Activated naive CD4-positive, alpha-beta T cell (primary cell): ENCODE results near the gene MTSS2.

ENCODE experiments used
- DNase-seq, 4 experiments: peaks; one replicate each; lab custom pipeline; 2025; lab: John Stamatoyannopoulos, UW

MTSS2 gene

DNA sequence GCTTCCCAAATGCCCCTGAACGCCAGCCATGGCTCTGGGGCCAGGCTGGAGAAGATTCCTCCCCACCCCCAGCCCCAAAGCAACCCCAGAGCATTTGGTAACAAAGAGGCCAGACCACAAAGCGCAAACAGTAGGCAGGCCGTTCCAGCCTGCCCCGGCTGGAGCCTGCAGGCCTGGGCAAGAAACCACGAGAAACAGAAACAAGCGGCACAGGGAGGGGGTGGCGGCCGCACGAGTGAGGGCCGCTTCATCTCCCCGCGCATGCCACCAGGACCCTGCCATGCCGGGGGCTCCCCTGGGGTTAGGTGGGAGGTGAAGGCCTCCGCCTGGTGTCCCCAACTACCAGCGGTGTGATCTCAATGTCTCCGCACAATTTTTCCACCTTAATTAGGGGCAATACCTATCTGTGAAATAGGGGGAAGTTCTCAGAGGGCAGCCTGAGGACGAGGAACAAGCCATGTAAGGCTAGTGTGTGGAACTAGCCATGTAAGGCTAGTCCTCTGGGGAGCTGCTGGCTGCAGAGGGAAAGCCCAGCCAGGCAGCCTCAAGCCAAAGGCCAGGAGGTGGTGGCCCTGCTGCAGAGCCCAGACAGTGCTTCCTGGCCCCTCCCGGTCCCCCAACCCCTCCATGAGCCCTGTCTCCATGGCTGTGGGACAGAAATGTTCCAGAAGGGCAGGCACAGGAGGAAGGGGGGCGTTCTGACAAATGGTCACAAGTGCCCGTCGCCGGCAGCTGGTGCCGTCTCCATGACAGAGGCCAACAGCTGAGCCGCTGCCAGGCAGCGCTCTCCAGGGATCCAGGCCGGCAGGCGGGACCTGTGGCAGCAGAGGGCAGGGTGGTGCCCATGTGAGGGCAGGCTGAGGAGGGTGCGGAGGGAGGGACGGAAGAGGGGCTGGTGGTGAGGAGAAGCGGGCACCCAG, 14.5 kb upstream of the MTSS2 start:
- DNase-seq: no peak

DNA sequence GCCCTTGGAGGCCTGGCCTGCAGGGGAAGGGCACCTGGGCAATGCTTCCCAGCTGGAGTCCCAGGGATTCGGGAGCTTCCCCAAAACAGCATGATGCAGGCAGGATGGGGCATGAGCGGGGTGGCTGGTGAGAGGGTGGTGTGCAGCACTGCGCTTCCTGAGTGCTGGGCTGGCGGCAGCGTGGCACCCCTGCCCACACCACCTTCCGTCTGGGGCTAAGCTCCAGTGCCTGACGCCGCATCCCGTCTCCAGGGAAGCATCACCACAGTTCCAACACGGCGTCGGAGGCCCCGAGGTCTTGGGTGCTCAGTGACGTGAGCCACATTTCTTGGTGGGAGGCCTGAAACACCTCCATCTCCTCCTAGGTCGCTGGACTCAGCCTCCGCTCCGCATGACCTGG, 13.8 kb upstream of the MTSS2 start:
- DNase-seq: no peak

- no peak for DNase-seq
These were observed 13.0 kb upstream of the MTSS2 start for GRCh38 chr16:70698901-70699300.

- no peak for DNase-seq
These were observed 11.8 kb upstream of the MTSS2 start for GRCh38 chr16:70697594-70698170.

GRCh38 chr16:70696952-70697593, 11.2 kb upstream of the MTSS2 start:
- DNase-seq: no peak

GRCh38 chr16:70696355-70696754, 10.5 kb upstream of the MTSS2 start:
- DNase-seq: no peak

DNA sequence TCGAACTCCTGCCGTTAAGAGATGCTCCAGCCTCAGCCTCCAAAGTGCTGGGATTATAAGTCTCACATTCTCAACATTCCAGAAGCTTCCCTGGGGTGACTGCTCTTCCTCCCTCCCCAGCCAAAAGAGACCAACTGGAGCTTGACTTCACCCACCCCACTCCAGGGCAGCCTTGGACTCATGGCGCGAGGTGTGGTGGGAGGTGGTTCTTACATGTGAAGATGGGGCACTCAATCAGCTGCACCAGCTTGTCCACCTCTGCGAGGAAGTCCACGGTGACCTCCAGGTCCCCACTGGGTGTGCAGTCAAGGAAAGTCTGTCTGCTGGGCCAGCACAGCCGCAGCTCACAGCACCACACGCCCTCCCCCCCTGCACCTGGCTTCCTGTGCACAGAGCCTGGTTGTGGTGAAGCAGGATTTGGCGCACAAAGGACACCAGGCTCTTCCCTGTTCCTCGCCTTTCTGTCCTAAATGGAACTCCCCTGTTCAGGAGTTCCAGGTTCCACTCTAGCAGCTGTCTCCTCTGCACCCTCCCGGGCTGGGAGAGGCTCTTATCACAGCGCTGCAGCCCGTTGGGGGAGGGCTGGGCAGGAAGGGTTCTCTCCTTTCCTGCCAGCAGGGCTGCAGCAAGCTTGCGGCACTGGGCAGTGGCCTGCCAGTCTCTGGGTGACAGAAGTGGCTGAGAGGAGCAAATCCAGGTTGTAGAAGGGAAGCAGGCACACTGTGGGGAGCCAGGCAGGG, 9.6 kb upstream of the MTSS2 start:
- no peak for DNase-seq

DNA sequence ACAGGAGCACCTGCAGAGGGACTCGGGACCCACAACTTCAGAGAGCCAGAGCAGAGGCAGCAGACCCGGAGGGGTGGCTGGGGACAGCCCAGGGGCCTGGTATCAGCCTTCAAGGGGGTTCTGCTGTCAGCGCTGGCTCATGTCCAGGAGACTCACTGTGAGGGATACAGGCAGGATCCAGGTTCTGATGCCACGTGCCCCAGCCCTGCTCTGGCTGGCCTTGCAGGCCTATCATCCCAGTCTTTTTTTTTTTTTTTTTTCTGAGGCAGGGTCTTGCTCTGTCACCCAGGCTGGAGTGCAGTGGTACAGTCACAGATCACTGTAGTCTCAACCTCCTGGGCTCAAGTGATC, 9.0 kb upstream of the MTSS2 start:
- DNase-seq: no peak

DNA sequence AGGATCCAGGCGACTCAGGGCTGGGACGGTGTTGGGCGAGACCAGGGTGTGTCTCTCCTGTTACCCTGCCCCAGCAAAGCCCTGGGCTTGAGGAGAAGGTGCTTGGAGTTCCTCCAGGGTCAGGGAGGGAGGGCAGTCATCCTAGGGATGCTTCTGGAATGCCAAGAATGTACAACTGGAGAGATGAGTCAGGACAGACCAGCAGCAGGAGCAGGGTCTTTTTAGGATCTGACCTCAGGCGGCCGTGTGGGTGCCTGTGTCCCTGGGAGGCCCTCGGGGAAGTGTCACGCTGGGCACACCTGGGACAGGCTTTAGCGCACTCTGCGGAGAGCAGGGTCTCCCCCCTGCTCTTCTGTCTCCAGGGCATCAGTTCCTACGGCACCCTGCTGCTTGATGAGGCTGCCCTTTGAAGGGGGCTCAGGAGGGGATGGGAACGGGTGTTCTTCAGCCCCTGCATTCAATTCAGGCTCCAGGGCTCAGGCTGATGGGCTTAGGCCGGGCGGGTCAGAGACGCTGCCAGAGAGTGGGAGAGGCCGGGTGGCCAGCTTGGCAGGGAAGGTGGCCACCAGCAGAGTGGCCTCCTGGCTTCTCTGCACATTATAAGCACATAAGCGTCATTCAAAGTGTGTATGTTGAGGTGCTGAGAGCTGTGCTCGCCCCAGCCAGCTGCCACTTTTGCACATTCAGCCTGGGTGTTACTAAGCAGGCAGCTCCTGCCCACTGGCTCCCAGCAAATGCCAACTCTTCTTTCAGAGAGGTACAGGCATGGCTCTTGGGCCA, 8.4 kb upstream of the MTSS2 start:
- DNase-seq: no peak

DNA sequence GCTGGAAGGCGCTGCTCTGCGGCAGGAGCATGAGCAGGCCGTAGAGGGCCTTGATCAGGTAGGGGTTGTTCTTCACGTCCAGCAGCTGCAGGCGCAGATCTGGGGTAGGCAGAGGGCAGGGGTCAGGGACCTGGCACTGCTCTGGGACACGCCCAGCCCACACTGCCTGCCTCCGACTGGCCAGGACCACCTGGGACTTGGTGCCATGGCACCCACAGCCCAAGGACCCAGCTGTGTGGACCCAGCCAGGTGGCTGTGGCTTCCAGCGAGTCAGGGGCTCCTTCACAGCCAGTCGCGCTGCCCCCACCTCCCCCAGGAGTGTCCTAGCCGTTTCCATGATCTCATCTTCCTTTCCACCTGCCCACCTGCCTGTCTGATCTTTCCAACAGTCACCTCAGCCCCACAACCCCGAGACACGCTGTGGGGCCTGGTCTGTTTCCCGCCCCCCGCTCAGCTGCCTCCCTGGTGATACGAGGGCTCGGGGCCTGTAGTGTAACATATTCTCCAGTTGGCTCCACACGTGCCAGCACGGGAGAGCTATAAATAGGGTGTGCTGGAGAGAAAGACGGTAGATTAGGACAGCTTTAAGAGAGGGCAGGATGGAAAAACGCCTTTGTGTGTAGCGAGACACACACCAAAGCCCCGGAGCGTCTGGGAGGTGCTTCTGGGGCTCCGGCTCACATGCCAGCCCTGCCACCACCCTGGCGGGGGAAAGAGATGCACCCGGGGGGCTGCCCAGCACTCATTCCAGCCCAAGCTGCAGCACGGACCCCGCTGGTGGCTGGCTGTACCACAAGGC, 7.2 kb upstream of the MTSS2 start:
- no peak for DNase-seq

DNA sequence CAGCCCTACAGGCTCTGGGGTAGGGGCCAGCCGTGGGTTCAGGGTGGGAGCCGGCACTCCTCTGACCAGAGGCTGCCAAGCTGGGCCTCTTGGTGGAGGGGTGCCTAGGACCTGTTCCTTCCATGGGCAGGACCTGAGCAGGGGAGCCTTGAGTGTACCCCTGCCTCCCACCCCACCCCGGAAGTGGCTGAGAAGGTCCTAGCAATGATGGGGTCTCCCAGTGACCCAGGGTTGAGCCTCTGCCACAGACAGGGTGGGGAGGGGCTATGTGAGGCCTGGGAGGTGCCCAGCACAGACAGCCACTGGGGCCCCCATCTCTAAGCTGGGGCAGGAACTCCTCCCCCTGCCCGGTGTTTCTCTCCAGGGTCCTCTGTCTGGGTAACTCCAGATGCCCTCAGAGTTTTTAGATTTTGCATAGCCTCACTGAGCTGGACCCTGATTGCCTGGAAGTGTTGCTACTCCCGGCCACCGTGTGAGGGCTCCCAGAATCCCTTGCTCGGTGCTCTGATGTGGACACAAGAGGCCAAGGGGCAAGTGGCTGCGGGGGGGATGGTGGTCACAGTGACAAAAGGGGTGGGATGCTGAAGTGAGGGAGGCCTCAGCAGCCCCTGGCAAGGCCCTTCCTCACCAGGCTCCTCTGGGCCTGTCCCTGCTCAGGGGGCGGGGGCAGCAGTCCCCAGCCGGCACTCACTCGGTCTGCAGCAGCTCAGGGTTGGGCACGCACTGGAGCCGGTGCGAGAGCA, 6.4 kb upstream of the MTSS2 start:
- DNase-seq: no peak

GRCh38 chr16:70691223-70692129, 5.6 kb upstream of the MTSS2 start:
- no peak for DNase-seq

- no peak for DNase-seq
These were observed 4.4 kb upstream of the MTSS2 start for GRCh38 chr16:70689970-70690891.

GRCh38 chr16:70689035-70689969, 3.4 kb upstream of the MTSS2 start:
- DNase-seq: no peak

GRCh38 chr16:70688246-70688742, 2.4 kb upstream of the MTSS2 start:
- no peak for DNase-seq

GRCh38 chr16:70687671-70688245, 1.9 kb upstream of the MTSS2 start:
- DNase-seq: no peak
